NCI-H460 (cell line): ENCODE data around the gene LHX6. TPM values are rescaled to one million over a fixed set of nuclear protein-coding genes. Genes with fewer than 3 reads are reported as not detected.

ENCODE experiments used
- DNase-seq: peaks from one replicate; pipeline ENCODE4 v3.0.0-alpha.2; 2016; ENCODE audit warnings: low read depth; ENCODE audit errors: extremely low read depth
- total RNA-seq: library from RNA; depleted of rRNA; stranded (reverse); fragments of >200 nt; shearing (Covaris generic); gene quantifications from 2 replicates; pipeline ENCODE4 v1.2.3, GENCODE V29; 2014

LHX6 gene
- total RNA-seq, 1 experiment from 2014 or later, result 0.10 TPM

- no peak for DNase-seq
Observed at GRCh38 chr9:122192914-122193525, 35.7 kb downstream of the LHX6 start.

GRCh38 chr9:122192261-122192875 lies 36.4 kb downstream of the LHX6 start:
- no peak for DNase-seq

- DNase-seq, result no peak
Observed at GRCh38 chr9:122191584-122191983, 37.2 kb downstream of the LHX6 start.

- peak; percentile 6 for DNase-seq
Observed at GRCh38 chr9:122190597-122191381, 38.0 kb downstream of the LHX6 start.

- no peak for DNase-seq
Observed at GRCh38 chr9:122188369-122188768, 40.4 kb downstream of the LHX6 start.

GRCh38 chr9:122186777-122187470 lies 41.8 kb downstream of the LHX6 start:
- no peak for DNase-seq

- no peak for DNase-seq
Observed at GRCh38 chr9:122186301-122186700, 42.5 kb downstream of the LHX6 start.

GRCh38 chr9:122184551-122184950 lies 44.2 kb downstream of the LHX6 start:
- no peak for DNase-seq

- no peak for DNase-seq
Observed at GRCh38 chr9:122183501-122183900, 45.3 kb downstream of the LHX6 start.

GRCh38 chr9:122180633-122181032 lies 48.1 kb downstream of the LHX6 start:
- DNase-seq, result no peak

- no peak for DNase-seq
Observed at GRCh38 chr9:122179690-122180074, 49.1 kb downstream of the LHX6 start.

GRCh38 chr9:122179054-122179689 lies 49.6 kb downstream of the LHX6 start:
- DNase-seq, result no peak

GRCh38 chr9:122176916-122177315 lies 51.8 kb downstream of the LHX6 start:
- no peak for DNase-seq

- DNase-seq, result no peak
Observed at GRCh38 chr9:122173670-122174069, 55.1 kb downstream of the LHX6 start.

- DNase-seq, result no peak
Observed at GRCh38 chr9:122172131-122172530, 56.6 kb downstream of the LHX6 start.

- no peak for DNase-seq
Observed at GRCh38 chr9:122168356-122168755, 60.4 kb downstream of the LHX6 start.

- DNase-seq, result no peak
Observed at GRCh38 chr9:122164286-122164685, 64.5 kb downstream of the LHX6 start.

GRCh38 chr9:122162415-122162814 lies 66.3 kb downstream of the LHX6 start:
- DNase-seq, result no peak

- no peak for DNase-seq
Observed at GRCh38 chr9:122159925-122160246, 68.9 kb downstream of the LHX6 start.

- peak; percentile 95 for DNase-seq
Observed at GRCh38 chr9:122159026-122159924, 69.5 kb downstream of the LHX6 start, which contains the start of the genes MORN5 and NDUFA8. Gene MORN5 (plus strand): TSS chr9:122159908. CDS start chr9:122159973, 65 bp downstream. Gene NDUFA8 (minus strand): TSS chr9:122159779. CDS start chr9:122159677, 102 bp downstream.
